KBM-7 (cell line): ENCODE measurements around the gene COPZ1.
A peak's percentile ranks its signal among the peaks of the same experiment; 100 is the strongest.
"Not testable (repeated sequence)": the region's sequence is repeated elsewhere in the genome, so short reads cannot be mapped to it uniquely, and the experiment has no call there.

ENCODE experiments used
- DNase-seq: peaks from one replicate; pipeline ENCODE4 v3.0.0-alpha.2; 2015
- in situ Hi-C: fragments of 300-500 bp; cut with MboI; formaldehyde crosslinking; loops from 2 replicates; pipeline ENCODE4 v1.14.3; 2020; ENCODE audit warnings: low sequenced_read_pairs, low pct_unique_long_range_greater_than_20kb, mixed read lengths

COPZ1 gene

DNA sequence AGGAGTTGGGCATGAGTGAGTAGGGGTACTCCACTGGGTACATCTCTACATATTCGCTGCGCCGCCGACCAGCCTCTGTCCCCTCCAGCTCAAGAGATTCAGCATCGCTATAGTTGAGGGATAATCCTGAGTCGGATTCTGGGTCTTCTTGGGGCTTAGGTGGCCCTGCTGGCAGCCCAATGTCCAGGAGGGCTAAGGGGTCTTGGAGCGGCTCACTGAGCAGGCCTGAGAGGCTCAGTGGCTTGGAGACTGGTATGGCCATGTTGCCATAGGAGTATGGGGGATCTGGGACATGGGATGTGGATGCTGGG is 32.0 kb upstream of the COPZ1 start:
- no peak for DNase-seq
- in situ Hi-C loops, result no loop called here

DNA sequence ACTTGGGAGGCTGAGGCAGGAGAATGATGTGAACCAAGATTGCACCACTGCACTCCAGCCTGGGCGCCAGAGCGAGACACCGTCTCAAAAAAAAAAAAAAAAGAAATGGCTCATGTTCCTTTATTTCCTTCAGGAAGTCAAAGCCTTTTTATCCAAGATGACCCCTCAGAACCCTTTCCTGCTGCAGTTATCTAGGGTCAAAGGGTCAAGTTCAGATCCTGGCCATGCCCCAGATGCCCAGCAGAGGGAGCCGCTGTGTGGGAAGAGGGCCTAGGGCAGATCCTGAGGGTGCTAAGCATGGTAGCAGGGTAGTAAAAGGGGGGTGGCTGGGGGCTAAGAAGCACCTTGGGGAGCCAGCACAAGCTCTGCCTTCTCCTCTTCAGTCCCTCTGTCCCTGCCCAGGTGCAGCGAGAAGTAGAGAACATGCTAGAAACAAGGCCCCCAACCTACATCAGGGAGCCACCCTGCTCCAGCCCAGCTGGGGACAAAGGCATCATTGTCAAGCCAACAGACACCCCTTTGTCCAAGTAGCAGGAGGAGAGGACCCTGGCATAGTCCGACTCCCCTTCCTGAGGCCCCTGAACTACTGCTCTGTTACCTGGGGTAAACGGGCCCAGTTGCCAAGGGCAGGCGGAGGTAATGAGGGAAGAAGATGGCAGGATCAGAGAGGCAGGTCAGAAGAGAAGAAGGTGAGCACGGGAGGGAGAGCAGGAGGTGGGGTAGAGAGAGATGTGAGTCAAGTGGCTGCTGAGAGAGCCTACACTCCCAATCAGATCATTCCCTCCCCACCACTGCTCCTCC is 30.6 kb upstream of the COPZ1 start:
- in situ Hi-C loops, result no loop called here
- DNase-seq, result peak; percentile 83

DNA sequence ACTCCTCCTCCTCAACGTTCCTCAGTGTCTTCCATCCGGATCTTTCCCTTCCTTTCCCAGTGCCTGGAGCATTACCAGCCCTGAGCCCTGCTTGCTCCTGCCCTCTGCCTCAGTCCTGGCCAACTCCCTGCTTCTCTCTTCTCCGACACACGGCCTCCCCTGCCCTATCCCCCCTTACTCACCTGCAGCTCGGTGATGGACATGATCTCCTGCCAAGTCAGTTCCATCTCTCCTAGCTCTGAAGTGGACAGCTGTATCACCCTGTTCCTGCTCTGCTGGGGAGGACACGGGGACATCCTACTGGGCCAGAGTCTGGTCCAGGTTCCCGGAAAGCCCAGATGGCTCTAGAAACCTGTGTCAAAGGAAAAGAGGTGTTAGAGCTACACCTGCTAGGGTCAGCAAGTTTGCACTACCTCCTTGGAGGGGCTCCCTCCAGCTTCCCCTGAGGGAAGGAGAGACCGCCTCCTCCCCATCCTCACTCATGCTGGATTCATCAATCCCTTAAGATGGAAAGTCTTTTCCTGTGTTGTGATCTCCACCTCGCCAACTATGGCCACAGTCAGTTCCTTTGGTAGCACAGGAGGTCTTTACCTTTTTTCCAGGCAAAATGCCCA is 29.9 kb upstream of the COPZ1 start:
- no peak for DNase-seq
- in situ Hi-C loops, result no loop called here

DNA sequence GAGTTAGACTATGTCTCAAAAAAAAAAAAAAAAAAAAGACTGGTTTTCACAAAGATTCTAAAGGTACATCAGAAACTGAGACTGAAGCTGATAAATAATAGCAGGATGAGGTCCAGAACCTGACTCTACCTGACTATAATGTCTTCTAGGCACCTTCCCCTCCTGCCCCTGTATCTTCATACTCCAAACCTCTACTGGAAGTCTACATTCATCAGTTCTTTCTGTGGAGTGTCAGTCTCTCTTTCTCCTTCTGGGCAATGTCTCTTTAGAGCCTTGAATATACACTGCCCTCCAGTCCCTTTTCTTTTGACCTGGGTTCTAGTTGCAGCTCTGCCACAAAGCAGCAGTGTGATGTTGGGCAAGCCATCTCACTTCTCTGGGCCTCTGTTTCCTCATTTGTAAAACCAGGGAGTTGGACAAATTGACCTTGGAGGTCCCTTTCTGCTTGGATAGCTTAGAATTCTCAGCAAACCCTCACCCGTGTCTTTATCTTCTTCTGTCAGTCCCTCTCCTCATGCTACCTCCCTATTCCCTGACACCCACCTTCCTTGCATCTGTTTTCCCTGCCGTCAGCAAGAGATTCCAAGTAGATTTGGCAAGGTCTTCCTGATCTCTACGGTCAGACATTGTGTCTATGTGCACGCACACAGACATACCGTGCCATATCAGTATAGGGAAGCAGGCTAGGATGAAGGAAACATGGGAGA is 28.4 kb upstream of the COPZ1 start:
- in situ Hi-C loops, result no loop called here

DNA sequence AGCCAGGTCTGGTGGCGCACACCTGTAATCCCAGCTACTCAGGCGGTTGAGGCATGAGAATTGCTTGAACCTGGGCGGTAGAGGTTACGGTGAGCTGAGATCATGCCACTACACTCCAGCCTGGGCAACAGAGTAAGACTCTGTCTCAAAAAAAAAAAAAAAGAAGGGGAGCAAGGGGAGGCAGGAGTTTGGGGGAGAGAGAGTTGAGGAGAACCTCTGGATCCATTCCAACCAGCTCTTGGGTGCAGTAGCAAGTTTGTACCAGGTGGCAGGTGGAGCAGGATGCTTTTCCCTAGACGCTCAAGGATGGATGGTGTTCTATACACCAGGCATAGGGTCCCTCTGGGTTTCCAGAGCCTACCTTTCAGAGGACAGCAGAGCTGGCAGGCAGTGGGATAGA is 26.0 kb upstream of the COPZ1 start:
- DNase-seq, result no peak
- in situ Hi-C loops, result no loop called here

More for the DNA sequence above, 28.4 kb upstream of the COPZ1 start:
- DNase-seq, result no peak

DNA sequence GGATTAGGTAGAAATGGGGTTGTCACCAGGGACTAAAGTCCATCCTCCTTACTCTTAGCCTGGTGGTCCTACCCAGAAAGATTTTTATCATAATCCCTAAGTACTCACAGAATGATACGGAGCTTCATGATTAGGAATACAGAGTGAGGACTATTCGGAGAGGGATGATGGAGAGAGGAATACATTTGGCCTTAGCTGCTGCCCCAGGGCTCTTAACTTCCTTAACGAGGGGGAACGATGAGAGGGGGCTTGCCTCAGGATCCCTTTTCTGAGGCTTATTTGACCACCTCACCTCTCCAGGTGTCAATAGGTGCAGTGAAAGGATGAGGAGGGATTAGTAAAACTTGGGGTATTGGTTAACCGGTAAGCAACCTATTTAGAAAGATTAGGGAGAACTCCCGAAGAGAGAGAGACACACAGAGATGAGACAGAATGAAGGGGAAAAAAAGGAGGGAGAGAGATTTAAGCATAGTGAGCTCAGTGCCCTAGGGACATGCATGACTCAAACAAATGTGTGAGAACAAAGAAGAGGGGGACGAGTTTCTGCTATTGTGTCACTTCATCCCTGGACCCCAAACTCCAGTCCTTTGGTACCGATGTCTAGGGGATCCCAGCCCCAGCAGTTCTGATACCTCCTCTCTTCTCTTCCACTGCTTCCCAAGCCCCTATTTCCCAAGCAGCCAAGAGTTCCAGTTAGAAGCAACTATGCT is 25.3 kb upstream of the COPZ1 start:
- in situ Hi-C loops, result no loop called here
- DNase-seq, result no peak

DNA sequence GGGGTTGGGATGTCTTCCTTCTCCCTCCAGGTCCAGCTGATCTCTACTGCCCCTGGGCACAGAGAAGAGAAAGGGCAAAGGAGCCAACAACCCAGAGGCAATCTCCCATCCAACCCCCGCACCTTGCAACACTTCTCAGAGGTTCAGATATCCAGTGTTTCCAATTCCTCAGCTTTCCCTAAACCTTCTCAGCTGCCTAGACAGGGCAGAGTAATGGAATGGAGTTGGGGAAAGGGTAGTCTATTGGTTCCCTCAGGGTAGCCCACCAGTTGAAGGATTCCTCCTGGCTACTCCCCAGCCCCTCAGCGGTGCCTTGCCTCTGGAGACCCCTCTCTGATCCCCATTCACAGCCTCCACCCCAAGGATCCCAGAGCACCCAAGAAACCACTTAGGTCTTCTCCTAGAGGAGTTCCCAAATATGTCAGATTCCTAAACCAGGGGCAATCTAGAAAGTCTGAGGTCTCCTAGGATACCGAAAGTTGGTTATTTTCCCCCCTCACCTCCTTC is 24.7 kb upstream of the COPZ1 start:
- in situ Hi-C loops, result no loop called here
- DNase-seq, result no peak

DNA sequence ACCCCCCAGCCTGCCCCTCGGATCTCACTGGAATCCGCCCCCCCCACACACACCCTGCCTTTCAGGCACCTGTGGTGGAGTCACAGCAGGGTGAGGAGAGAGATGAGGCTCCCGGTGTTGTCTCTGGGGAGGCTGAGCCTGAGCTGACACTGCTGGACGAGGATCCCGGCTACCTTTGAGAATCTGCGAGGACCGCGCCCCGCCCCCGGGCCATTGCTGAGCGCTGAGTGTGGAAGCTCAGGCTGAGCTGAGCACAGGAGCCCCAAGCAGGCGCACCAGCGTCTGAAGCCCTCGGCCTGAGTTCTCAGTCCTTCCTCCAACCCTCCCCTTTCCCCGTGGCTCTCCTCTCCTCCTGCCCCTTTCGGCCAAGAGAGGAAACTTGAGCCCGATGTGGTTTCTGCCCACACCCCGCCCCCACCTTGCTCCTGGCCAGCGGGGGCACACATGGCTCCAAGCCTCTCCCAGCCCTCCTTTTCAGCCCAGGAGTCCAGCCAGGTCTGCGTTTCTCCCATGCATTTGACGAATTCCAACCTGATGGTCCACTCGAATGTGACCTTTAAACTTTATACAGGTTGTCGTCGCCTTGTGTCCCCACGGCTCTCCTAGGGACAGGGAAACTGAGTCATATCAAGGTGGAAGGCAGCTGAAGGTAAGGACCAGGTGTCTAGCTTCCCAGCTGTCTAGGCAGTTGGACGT is 24.1 kb upstream of the COPZ1 start, which contains the start of gene NFE2:
Gene NFE2, minus strand, starts transcription at position 284 of the 696 bp plus-strand sequence. CDS start 5,767 bp downstream, outside the sequence.
- peak; percentile 92 for DNase-seq

DNA sequence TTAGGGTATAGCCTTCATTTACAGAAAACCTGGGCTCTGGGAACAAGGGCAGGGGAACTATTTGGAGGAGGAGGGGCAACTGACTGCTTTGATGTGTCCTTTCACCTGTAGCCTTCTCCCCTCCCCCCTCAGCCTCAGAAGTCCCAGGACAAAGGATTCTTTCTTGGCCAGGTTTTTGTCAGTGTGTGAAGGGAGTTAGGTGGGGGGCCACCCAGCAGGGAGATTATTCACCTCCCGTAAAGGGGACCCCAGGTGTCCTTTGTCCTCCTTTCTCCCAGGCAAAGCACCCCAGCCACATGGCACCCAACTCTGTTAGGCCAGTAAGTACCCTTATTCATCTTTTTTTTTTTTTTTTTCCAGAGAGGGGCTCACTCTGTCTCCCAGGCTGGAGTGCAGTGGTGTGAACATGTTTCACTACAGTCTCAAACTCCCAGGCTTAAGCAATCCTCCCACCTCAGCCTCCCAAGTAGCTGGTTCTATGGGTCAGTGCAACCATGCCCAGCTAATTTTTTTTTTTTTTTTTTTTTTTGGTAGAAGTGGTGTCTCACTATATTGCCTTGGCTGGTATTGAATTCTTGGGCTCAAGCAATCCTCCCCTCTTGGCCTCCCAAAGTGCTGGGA is 23.4 kb upstream of the COPZ1 start:
- no peak for DNase-seq
- in situ Hi-C loops, result no loop called here

More for the DNA sequence above, 24.1 kb upstream of the COPZ1 start, which contains the start of gene NFE2:
- in situ Hi-C loops, result no loop called here

DNA sequence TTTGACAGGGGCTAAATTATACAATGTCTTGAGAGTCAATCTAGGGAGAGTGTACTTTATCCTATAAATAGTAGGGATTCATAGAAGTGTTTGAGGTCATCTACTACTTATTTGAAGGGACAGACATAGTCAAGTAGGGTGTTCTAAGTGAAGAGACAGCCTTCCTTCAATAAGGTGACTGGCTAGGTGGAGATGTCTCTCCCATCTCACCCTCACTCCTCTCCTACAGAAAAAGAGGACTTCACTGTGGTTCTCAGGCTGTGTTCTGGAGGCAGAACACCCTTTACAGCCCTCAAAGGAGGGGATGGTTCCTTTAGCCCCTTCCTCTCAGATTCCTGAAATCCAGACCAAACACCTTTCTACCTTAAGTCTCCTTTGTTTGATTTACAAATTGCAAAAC is 21.3 kb upstream of the COPZ1 start:
- in situ Hi-C loops, result no loop called here
- no peak for DNase-seq

DNA sequence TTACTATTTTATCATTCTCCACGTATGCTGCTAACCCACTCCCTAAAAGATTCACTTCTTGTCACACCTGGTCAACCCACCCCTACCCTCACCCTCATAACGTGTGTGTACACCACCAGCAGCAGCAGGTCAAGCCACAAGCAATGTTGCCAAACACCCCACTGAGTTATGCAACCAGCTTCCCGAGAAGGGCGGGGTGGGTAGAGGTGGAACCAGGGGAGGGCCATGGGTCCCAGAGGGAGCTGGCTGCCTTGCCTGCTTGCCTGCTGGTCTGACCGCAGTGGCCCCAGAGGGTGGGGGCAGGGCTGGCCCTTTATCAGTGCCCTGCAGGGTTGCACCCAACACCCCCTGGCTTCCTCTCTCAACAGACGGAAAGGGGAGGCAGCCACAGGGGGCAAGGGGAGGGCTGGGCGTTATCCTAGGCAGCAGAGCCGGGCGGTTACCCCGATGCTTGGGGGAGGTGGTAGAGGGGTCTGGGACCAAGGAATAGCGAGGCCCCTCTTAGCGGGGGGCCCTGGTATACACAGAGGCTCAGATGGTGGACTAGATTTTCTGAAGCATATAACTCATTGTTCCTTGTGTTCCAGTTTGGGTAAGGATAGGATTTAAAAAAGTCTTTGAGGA is 20.6 kb upstream of the COPZ1 start:
- in situ Hi-C loops, result no loop called here
- DNase-seq, result peak; percentile 99

DNA sequence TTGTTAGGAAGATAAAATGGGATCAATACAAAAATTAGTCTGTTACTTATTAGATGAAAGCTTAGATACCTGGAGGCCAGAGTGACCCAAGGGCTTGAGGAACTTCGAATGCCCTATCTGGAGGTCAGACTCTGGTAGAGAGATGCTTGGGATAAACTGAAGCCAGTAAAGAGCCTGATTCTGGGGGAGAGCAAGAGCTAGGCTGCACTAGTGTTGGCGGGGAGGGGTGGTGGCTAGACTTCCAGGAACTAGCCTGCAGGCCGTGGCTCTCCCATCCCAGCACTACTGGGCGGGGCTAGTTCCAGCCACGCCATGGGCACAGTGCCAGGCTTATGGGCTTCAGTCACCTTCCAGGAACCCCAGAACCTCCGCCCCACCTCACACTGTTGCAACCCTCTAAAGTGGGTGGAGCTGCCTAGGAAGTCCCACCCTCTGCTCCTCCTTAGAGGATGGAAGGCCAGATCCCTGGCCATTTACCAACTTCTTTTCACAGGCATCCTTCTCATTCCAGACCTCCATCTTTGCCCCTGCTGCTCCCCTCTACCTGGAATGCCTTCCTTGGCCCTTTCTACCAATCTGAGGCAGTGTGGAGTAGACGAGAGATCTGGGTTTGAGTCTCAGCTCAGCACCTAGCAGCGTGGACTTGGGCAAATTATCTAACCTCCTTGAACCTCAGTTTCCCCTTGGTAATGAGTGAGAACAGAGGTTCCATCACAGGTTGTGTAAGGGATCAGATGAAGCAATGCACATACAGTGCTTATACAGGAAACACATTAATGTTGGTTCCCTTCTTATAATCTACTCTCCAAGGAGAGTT is 17.8 kb upstream of the COPZ1 start:
- peak; percentile 99 for DNase-seq
- in situ Hi-C loops, result no loop called here

DNA sequence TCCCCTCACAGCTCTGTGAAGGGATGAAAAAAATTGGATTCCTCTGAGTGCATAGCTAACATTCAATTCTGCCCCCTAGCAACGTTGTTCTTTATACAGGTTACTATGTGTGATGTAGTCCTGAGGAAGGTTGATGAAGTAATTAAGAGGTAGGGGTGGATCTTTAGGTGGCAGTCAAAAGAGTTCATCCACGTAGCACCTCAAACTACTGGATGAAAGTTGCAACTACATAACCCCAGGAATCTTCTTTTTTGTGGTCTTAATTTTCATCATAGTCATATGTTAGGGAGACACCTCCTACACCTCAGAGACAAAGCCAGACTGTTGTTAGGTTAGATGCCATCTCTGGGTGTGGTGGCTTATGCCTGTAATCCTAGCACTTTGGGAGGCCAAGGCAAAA is 13.9 kb upstream of the COPZ1 start:
- no peak for DNase-seq
- in situ Hi-C loops, result no loop called here

DNA sequence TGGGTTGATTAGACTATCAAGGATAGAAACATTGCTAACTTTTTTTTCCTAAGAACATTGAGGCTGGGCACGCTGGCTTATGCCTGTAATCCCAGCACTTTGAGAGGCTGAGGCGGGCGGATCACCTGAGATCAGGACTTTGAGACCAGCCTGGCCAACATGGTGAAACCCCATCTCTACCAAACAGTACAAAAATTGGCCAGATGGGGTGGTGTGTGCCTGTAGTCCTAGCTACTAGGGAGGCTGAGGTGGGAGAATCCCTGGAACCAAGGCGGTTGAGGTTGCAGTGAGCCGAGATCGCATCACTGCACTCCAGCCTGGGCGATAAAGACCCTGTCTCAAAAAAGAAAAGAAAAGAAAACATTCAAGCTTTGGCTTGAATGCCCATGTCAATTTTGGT is 12.6 kb upstream of the COPZ1 start:
- DNase-seq, in situ Hi-C loops: not testable (repeated sequence)

DNA sequence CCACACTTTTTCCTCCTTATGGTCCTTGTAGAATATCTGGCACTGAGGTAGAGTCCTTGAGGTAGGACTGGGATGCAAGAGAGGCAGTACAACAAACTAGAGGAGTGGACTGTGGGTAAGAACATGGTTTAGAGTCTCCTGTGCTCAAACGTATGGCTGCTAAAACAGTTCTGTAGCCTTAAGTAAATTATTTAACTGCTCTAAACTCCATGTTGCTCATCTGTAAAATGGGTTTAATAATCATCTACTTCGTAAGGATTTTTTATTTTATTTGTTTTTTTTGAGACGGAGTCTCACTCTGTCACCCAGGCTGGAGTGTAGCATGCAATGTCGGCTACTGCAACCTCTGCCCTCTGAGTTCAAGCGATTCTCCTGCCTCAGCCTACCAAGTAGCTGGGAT is 3.6 kb upstream of the COPZ1 start:
- no peak for DNase-seq
- in situ Hi-C loops, result no loop called here

DNA sequence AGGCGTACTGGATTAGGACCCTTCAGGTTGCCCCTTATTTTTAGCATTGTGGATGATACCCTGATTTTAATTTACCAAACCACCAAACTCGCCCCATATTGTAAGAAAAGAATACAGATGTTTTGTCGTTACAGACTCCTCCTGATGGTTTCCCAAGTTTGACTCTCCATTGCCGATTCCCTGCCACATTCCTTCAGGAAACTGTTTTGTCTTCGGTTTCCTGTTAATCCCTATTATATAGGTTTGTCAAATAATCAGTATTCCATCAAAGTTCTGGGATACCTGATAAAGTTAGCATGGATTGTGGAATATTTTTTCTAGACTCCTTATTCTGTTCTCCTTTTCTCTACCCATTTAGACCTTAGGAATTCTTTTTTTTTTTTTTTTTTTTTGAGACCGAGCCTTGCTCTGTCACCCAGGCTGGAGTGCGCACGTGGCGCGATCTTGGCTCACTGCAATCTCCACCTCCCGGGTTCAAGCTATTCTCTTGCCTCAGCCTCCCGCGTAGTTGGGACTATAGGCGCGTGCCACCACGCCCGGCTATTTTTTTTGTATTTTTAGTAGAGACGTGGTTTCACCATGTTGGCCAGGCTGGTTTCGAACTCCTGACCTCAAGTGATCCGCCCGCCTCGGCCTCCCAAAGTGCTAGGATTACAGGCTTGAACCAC is 645 bp downstream of the COPZ1 start:
- DNase-seq, in situ Hi-C loops: not testable (repeated sequence)
